ENCODE measurements around the gene STX1B.

DNA sequence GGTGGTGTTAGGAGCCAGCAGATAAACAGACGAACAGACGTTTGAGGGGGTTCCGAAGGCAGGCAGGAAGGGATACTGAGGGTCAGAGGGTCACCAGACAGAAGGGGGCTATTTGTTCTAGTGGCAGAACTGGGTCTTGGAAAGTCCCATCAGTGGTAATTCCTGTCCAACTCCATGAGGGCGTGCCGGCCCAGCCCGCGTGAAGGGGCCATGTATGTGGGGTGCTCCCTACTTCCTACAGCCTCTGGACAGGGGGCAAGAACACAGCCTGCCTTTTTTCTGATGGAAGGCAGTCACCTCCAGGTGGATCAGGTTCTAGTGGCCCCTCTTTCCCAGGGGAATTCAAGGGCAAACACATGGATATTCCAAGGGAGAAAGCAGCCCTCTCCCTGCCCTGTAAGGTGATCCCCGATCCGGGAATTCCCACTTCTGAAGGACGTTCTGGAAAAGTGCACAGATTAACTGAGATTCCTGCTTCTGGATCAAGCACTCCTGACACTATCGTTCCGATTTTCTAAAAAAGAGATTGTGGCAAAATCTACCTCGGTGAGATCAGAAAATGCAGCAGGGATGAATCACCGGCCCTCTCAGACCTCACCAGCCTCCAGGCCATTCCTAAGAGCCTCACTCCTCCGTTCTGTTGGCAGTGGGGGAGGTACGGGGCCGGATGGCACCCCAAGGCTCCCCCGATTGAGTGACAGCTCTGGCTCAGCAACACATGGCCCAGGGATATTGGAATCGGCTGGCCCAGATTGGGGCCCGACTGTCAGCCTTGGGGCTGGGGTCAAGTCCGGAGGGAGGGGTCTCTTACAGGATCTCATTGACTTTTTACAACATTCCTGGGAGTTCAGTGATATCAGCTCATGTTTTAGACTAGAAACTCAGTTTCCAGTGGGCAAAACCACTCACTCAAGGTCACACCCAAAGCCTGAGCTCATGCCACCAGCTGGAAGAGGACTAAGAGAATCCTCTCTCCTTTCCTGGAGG, 12.4 kb downstream of the STX1B start:
- TF ChIP-seq GABPA (IDR thresholded peaks at IDR 0.05; ENCODE audit: borderline replicate concordance, insufficient read depth, low read length), result no peak
- no peak for TF ChIP-seq POLR2A (IDR thresholded peaks at IDR 0.05; ENCODE audit: control extremely low read depth in 1 of 2, low read depth in 2 of 2, low read length in 2 of 2)
- no peak for TF ChIP-seq SP1 (IDR thresholded peaks at IDR 0.05; ENCODE audit: low read depth, low read length)
- no peak for TF ChIP-seq EZH2 (IDR thresholded peaks at IDR 0.05; ENCODE audit: low read depth, low read length, severe bottlenecking)
- no peak for TF ChIP-seq CHD2 (IDR thresholded peaks at IDR 0.05; ENCODE audit: low read length)
- no peak; the same call in 1 of the 2 replicates for TF ChIP-seq MAX (IDR thresholded peaks at IDR 0.05)
- no peak for TF ChIP-seq FOSL1 (IDR thresholded peaks at IDR 0.05; ENCODE audit: insufficient read depth, low read depth, low read length)
- TF ChIP-seq ASH2L (IDR thresholded peaks at IDR 0.05; ENCODE audit: low read length), result no peak
- TF ChIP-seq TBP (IDR thresholded peaks at IDR 0.05; ENCODE audit: low read depth, low read length), result no peak
- no peak for TF ChIP-seq CTCF (IDR thresholded peaks at IDR 0.05; ENCODE audit: control extremely low read depth in 1 of 3, insufficient read depth in 1 of 3, low read depth in 1 of 3, low read length in 3 of 3)
- no peak for TF ChIP-seq NRF1 (IDR thresholded peaks at IDR 0.05; ENCODE audit: low read depth, low read length)
- no peak for TF ChIP-seq EGR1 (IDR thresholded peaks at IDR 0.05; ENCODE audit: borderline replicate concordance, low read depth, low read length)
